ENCODE measurements around the gene SCIN. TPM values are rescaled to one million over a fixed set of nuclear protein-coding genes. Genes with fewer than 3 reads are reported as not detected.
A peak's percentile ranks its signal among the peaks of the same experiment; 100 is the strongest.
"Not testable (repeated sequence)": the region's sequence is repeated elsewhere in the genome, so short reads cannot be mapped to it uniquely, and the experiment has no call there.

SCIN gene
- total RNA-seq, 1 donor from 2014 or later, result 0.26 TPM

- Histone ChIP-seq H3K27me3 (ENCODE audit: control insufficient read depth, insufficient read depth, low read length) (no peaks in the 10 kb centered on the region), H3K36me3 (ENCODE audit: control insufficient read depth, insufficient read depth, low read length) (no peaks in the 10 kb centered on the region), H3K4me3 (ENCODE audit: low read depth, low read length) (no peak overlapping the region)
- DNase-seq (ENCODE audit: low read depth) (no peak), FAIRE-seq (no peak)
- no peak for TF ChIP-seq CTCF (IDR thresholded peaks at IDR 0.05; ENCODE audit: insufficient read depth, low read length, severe bottlenecking)
Observed at GRCh38 chr7:12648704-12649261, 78.3 kb downstream of the SCIN start.

- Histone ChIP-seq H3K36me3 (ENCODE audit: control insufficient read depth, insufficient read depth, low read length) (no peaks in the 10 kb centered on the region), H3K4me3 (ENCODE audit: low read depth, low read length) (no peak overlapping the region), H3K27me3 (ENCODE audit: control insufficient read depth, insufficient read depth, low read length) (no peaks in the 10 kb centered on the region)
- FAIRE-seq, result no peak
- no peak for TF ChIP-seq CTCF (IDR thresholded peaks at IDR 0.05; ENCODE audit: insufficient read depth, low read length, severe bottlenecking)
- peak; percentile 74 for DNase-seq (ENCODE audit: low read depth)
Observed at GRCh38 chr7:12649348-12649747, 78.8 kb downstream of the SCIN start.

- no peak for FAIRE-seq
- no peak overlapping the region for H3K4me3 ChIP-seq (ENCODE audit: low read depth, low read length)
- H3K27me3 ChIP-seq (ENCODE audit: control insufficient read depth, insufficient read depth, low read length), result no peaks in the 10 kb centered on the region
- DNase-seq (ENCODE audit: low read depth), result no peak
- no peaks in the 10 kb centered on the region for H3K36me3 ChIP-seq (ENCODE audit: control insufficient read depth, insufficient read depth, low read length)
- no peak for TF ChIP-seq CTCF (IDR thresholded peaks at IDR 0.05; ENCODE audit: insufficient read depth, low read length, severe bottlenecking)
Observed at GRCh38 chr7:12650080-12650479, 79.6 kb downstream of the SCIN start.

- H3K27me3 ChIP-seq (ENCODE audit: control insufficient read depth, insufficient read depth, low read length), result no peaks in the 10 kb centered on the region
- TF ChIP-seq CTCF (IDR thresholded peaks at IDR 0.05; ENCODE audit: insufficient read depth, low read length, severe bottlenecking), result no peak
- DNase-seq (ENCODE audit: low read depth) (no peak), FAIRE-seq (no peak)
- no peaks in the 10 kb centered on the region for H3K36me3 ChIP-seq (ENCODE audit: control insufficient read depth, insufficient read depth, low read length)
- no peak overlapping the region for H3K4me3 ChIP-seq (ENCODE audit: low read depth, low read length)
Observed at GRCh38 chr7:12653110-12653509, 82.6 kb downstream of the SCIN start.

GRCh38 chr7:12653518-12653917 lies 83.0 kb downstream of the SCIN start:
- no peak for TF ChIP-seq CTCF (IDR thresholded peaks at IDR 0.05; ENCODE audit: insufficient read depth, low read length, severe bottlenecking)
- FAIRE-seq, result no peak
- Histone ChIP-seq H3K36me3 (ENCODE audit: control insufficient read depth, insufficient read depth, low read length) (no peaks in the 10 kb centered on the region), H3K27me3 (ENCODE audit: control insufficient read depth, insufficient read depth, low read length) (no peaks in the 10 kb centered on the region), H3K4me3 (ENCODE audit: low read depth, low read length) (no peak overlapping the region)
- peak; percentile 47 for DNase-seq (ENCODE audit: low read depth)

- FAIRE-seq (no peak), DNase-seq (ENCODE audit: low read depth) (no peak)
- no peaks in the 10 kb centered on the region for H3K27me3 ChIP-seq (ENCODE audit: control insufficient read depth, insufficient read depth, low read length)
- no peaks in the 10 kb centered on the region for H3K36me3 ChIP-seq (ENCODE audit: control insufficient read depth, insufficient read depth, low read length)
- TF ChIP-seq CTCF (IDR thresholded peaks at IDR 0.05; ENCODE audit: insufficient read depth, low read length, severe bottlenecking), result no peak
- no peak overlapping the region for H3K4me3 ChIP-seq (ENCODE audit: low read depth, low read length)
Observed at GRCh38 chr7:12655161-12655560, 84.6 kb downstream of the SCIN start.

- FAIRE-seq; H3K4me3 ChIP-seq (ENCODE audit: low read depth, low read length); H3K36me3 ChIP-seq (ENCODE audit: control insufficient read depth, insufficient read depth, low read length); H3K27me3 ChIP-seq (ENCODE audit: control insufficient read depth, insufficient read depth, low read length): not testable (repeated sequence)
- DNase-seq (ENCODE audit: low read depth), result peak; percentile 74
Observed at GRCh38 chr7:12660423-12660822, 89.9 kb downstream of the SCIN start.

GRCh38 chr7:12660986-12661385 lies 90.5 kb downstream of the SCIN start:
- not testable (repeated sequence) for H3K4me3 ChIP-seq (ENCODE audit: low read depth, low read length); FAIRE-seq; H3K27me3 ChIP-seq (ENCODE audit: control insufficient read depth, insufficient read depth, low read length); H3K36me3 ChIP-seq (ENCODE audit: control insufficient read depth, insufficient read depth, low read length); DNase-seq (ENCODE audit: low read depth)
